ENCODE measurements around the gene SLC5A5.

- TF ChIP-seq ZNF274 (IDR thresholded peaks at IDR 0.05; ENCODE audit: low read depth, low read length) (no peak), YY1 (IDR thresholded peaks at IDR 0.05; ENCODE audit: insufficient read depth, insufficient read length) (no peak), SUZ12 (IDR thresholded peaks at IDR 0.05; ENCODE audit: extremely low read depth, insufficient read depth, insufficient read length) (no peak)
Observed at GRCh38 chr19:17920527-17920926, 48.8 kb downstream of the SLC5A5 start.
